GM12878 (cell line): Measurements from ENCODE around the gene RTP3. TPM values are rescaled to one million over a fixed set of nuclear protein-coding genes. Genes with fewer than 3 reads are reported as not detected.

Experiments used
- BMI1 ChIP-seq: fragments of 450-650 bp; IDR thresholded peaks from 2 replicates; pipeline ENCODE4 v1.6.1; 2016; ENCODE audit warnings: mild to moderate bottlenecking, moderate library complexity, borderline replicate concordance
- CREB1 ChIP-seq: IDR thresholded peaks from 2 replicates; pipeline ENCODE4 v1.6.1; 2012; ENCODE audit warnings: low read depth, mild to moderate bottlenecking, inconsistent platforms
- CREM ChIP-seq: IDR thresholded peaks from 2 replicates; pipeline ENCODE4 v1.6.1; 2014; ENCODE audit warnings: antibody characterized with exemption, low read depth
- ETV6 ChIP-seq, 2 experiments: fragments of 450-650 bp in 1 of 2; IDR thresholded peaks in 1 of 2; conservative IDR thresholded peaks in 1 of 2; 2 replicates each; pipeline ENCODE4 v1.6.1; 2014; ENCODE audit warnings: antibody characterized with exemption in 1 of 2, borderline replicate concordance in 1 of 2, low read depth in 1 of 2, mild to moderate bottlenecking in 1 of 2, moderate library complexity in 1 of 2
- IRF4 ChIP-seq: IDR thresholded peaks from 2 replicates; pipeline ENCODE4 v1.6.1; 2011; ENCODE audit warnings: low read depth, low read length
- MLLT1 ChIP-seq: fragments of 450-650 bp; IDR thresholded peaks from 2 replicates; pipeline ENCODE4 v1.6.1; 2016; ENCODE audit warnings: mild to moderate bottlenecking
- MYB ChIP-seq: fragments of 150-350 bp; IDR thresholded peaks from 2 replicates; pipeline ENCODE4 v1.6.1; 2014; ENCODE audit warnings: mild to moderate bottlenecking, low read depth, low read length, borderline replicate concordance
- NFXL1 ChIP-seq: fragments of 450-650 bp; IDR thresholded peaks from 2 replicates; pipeline ENCODE4 v1.6.1; 2017; ENCODE audit warnings: antibody characterized with exemption, mild to moderate bottlenecking, borderline replicate concordance
- NR2C1 ChIP-seq: fragments of 450-650 bp; IDR thresholded peaks from 2 replicates; pipeline ENCODE4 v1.6.1; 2017; ENCODE audit warnings: antibody characterized with exemption, mild to moderate bottlenecking, moderate library complexity
- POU2F2 ChIP-seq: IDR thresholded peaks from 3 replicates; pipeline ENCODE4 v1.6.1; 2011; ENCODE audit warnings: low read depth, mild to moderate bottlenecking, low read length, borderline replicate concordance
- PRDM15 ChIP-seq: fragments of 450-650 bp; formaldehyde crosslinking; IDR thresholded peaks from 2 replicates; pipeline ENCODE4 v1.4.0; 2020; ENCODE audit warnings: mild to moderate bottlenecking, moderate library complexity
- RBBP5 ChIP-seq: fragments of 200-600 bp; sonication (generic); conservative IDR thresholded peaks from 2 replicates; pipeline ENCODE4 v1.6.1; 2016
- RUNX3 ChIP-seq: IDR thresholded peaks from 2 replicates; pipeline ENCODE4 v1.6.1; 2012; ENCODE audit warnings: low read length, inconsistent platforms
- SIX5 ChIP-seq: IDR thresholded peaks from 2 replicates; pipeline ENCODE4 v1.6.1; 2011; ENCODE audit warnings: mild to moderate bottlenecking, low read depth, low read length, moderate library complexity; ENCODE audit not compliant: severe bottlenecking
- SMARCA5 ChIP-seq: fragments of 450-650 bp; IDR thresholded peaks from 2 replicates; pipeline ENCODE4 v1.6.1; 2017; ENCODE audit warnings: mild to moderate bottlenecking
- SPI1 ChIP-seq: IDR thresholded peaks from 2 replicates; pipeline ENCODE4 v1.6.1; 2011; ENCODE audit warnings: low read depth, mild to moderate bottlenecking, low read length, moderate library complexity, borderline replicate concordance; ENCODE audit not compliant: insufficient read depth
- USF1 ChIP-seq: IDR thresholded peaks from 2 replicates; pipeline ENCODE4 v1.6.1; 2011; ENCODE audit warnings: borderline replicate concordance, low read depth, mild to moderate bottlenecking, moderate library complexity, mixed read lengths, low read length; ENCODE audit not compliant: insufficient read depth; ENCODE audit errors: extremely low read length
- ZNF217 ChIP-seq: fragments of 450-650 bp; IDR thresholded peaks from 2 replicates; pipeline ENCODE4 v1.6.1; 2017; ENCODE audit warnings: antibody characterized with exemption, mild to moderate bottlenecking
- ZSCAN29 ChIP-seq: fragments of 450-650 bp; IDR thresholded peaks from 2 replicates; pipeline ENCODE4 v1.6.1; 2017; ENCODE audit warnings: mild to moderate bottlenecking, moderate library complexity
- polyA plus RNA-seq, 11 experiments: library from polyadenylated mRNA; depleted of rRNA in 4 of 11; unstranded in 6 of 11; stranded (reverse) in 5 of 11; fragments of >200 nt; fragmentation: Nextera tagmentation in 4 of 11; fragmentation: Illumina TruSeq in 1 of 11; extraction: Ambion mirVana in 4 of 11; extraction: Trizol in 1 of 11; gene quantifications; 1 replicate in 1 of 11; 2 replicates in 10 of 11; pipeline versions ENCODE4 v1.2.1 to v1.2.3, GENCODE V29; 2011 to 2016; ENCODE audit warnings: inconsistent platforms in 2 of 11, missing spikeins in 2 of 11, low read depth in 1 of 11
- total RNA-seq, 4 experiments: library from RNA; depleted of rRNA in 3 of 4; stranded (reverse); fragments of >200 nt in 3 of 4; fragmentation: Illumina TruSeq in 1 of 4; extraction: Trizol in 1 of 4; gene quantifications; 2 replicates each; pipeline versions ENCODE4 v1.2.1 to v1.2.3, GENCODE V29; 2013 to 2021
- TF ChIP-seq, protein P1 (sequence below): fragments of 450-650 bp; IDR thresholded peaks from 2 replicates; pipeline ENCODE4 v1.6.1; 2017; ENCODE audit warnings: low read depth, mild to moderate bottlenecking, moderate library complexity
- TF ChIP-seq, protein P2 (sequence below): IDR thresholded peaks from 2 replicates; pipeline ENCODE4 v1.6.1; 2011; ENCODE audit warnings: borderline replicate concordance, low read depth, mild to moderate bottlenecking, moderate library complexity, low read length; ENCODE audit not compliant: insufficient read depth, poor library complexity, severe bottlenecking

Gene RTP3
- total and polyA plus RNA-seq, 10 of the 15 experiments (the other 5 are each of a cell fraction or from before 2014, with no cell fraction given), result 0.06 TPM; not detected in 9

DNA sequence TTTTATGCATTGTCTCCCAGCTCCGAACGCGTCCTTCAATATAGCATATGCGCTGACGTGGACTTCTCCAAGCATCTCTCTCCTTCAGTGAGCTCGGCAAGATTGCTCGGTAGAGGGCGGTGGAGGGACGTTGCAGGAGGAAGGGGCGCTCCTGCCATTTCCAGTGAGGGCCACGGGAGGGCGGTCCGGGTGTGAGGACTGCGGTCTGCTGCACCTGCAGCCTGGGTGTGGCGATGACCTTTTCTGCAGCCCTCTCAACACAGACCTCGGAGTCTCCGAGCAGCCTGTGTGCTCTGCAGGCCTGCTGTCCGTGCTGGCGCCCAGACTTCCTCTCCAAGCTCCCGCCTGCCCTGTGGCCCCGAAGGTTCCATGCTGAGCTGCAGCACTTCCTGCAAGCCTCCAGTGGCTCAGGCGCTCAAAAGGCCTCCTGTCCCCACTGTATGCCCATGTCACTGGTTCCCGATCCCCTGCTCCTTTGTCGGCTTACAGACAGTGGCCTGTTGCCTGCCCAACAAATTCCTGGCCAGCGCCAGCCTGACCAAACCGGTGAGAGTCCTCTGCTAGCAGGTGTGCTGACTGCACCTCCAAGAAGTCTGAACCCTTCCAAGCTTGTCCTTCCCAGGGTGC, 8.9 kb upstream of the RTP3 start (continued):
- TF ChIP-seq RUNX3 (peak; percentile 86), ETV6 (conservative IDR thresholded peaks at IDR 0.05 in 1 of 2, IDR thresholded peaks at IDR 0.05 in 1 of 2; ENCODE audit: borderline replicate concordance in 1 of 2, low read depth in 1 of 2) (no peak), CREM (peak; percentile 60), ZSCAN29 (0 out of 2 replicates have a peak, but pooled peaks have one; percentile 40), MYB (no peak), NR2C1 (no peak), SMARCA5 (peak; percentile 91; the same call in 1 of the 2 replicates), PRDM15 (CRISPR knock-in tag) (no peak), POU2F2 (peak; percentile 83; the same call in 2 of the 3 replicates), ZNF217 (no peak), RBBP5 (no peak), CREB1 (peak; percentile 55; the same call in 1 of the 2 replicates), USF1 (no peak), IRF4 (peak; percentile 67), SPI1 (peak; percentile 9; the same call in 1 of the 2 replicates), SIX5 (no peak), MLLT1 (peak; percentile 52; the same call in 1 of the 2 replicates), BMI1 (peak; percentile 24; the same call in 1 of the 2 replicates), NFXL1 (no peak)
- TF ChIP-seq, protein P1, sequence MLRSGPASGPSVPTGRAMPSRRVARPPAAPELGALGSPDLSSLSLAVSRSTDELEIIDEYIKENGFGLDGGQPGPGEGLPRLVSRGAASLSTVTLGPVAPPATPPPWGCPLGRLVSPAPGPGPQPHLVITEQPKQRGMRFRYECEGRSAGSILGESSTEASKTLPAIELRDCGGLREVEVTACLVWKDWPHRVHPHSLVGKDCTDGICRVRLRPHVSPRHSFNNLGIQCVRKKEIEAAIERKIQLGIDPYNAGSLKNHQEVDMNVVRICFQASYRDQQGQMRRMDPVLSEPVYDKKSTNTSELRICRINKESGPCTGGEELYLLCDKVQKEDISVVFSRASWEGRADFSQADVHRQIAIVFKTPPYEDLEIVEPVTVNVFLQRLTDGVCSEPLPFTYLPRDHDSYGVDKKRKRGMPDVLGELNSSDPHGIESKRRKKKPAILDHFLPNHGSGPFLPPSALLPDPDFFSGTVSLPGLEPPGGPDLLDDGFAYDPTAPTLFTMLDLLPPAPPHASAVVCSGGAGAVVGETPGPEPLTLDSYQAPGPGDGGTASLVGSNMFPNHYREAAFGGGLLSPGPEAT, result no peak
- TF ChIP-seq, protein P2, sequence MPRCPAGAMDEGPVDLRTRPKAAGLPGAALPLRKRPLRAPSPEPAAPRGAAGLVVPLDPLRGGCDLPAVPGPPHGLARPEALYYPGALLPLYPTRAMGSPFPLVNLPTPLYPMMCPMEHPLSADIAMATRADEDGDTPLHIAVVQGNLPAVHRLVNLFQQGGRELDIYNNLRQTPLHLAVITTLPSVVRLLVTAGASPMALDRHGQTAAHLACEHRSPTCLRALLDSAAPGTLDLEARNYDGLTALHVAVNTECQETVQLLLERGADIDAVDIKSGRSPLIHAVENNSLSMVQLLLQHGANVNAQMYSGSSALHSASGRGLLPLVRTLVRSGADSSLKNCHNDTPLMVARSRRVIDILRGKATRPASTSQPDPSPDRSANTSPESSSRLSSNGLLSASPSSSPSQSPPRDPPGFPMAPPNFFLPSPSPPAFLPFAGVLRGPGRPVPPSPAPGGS, result no peak
